PC-3 (cell line): ENCODE data around the gene NRXN2.

Experiments used
- CTCF ChIP-seq: fragments of 300-600 bp; sonication (generic); conservative IDR thresholded peaks from 2 replicates; pipeline ENCODE4 v1.5.1; 2017; ENCODE audit warnings: antibody characterized with exemption, low read depth, mild to moderate bottlenecking, low read length
- EZH2 ChIP-seq: fragments of 300-600 bp; sonication (generic); IDR thresholded peaks from one replicate; pipeline ENCODE4 v1.6.1; 2017; ENCODE audit warnings: antibody characterized with exemption, mild to moderate bottlenecking, low read length; ENCODE audit not compliant: unreplicated experiment
- EZH2phosphoT487 ChIP-seq: fragments of 300-600 bp; sonication (generic); IDR thresholded peaks from 2 replicates; pipeline ENCODE4 v1.6.1; 2018; ENCODE audit warnings: mild to moderate bottlenecking, antibody characterized with exemption, low read length, borderline replicate concordance

- no peak for TF ChIP-seq CTCF
- no peak for TF ChIP-seq EZH2phosphoT487
- no peak for TF ChIP-seq EZH2
Observed at GRCh38 chr11:64621283-64622019, 101.5 kb downstream of the NRXN2 start.
